SK-N-SH treated with all-trans-retinoic acid at 6 μM for 48 hours (cell line): Measurements from ENCODE around the gene MFNG.
"Not testable (repeated sequence)": the region's sequence is repeated elsewhere in the genome, so short reads cannot be mapped to it uniquely, and the experiment has no call there.

Experiments
- ATAC-seq: fragments of 200-7000 bp; cut with Tn5 transposase; 3 replicates; pipeline ENCODE4 v1.9.1; 2020; ENCODE audit warnings: mild to moderate bottlenecking, moderate library complexity
- BACH2 ChIP-seq: fragments of 250-450 bp; sonication (Bioruptor Pico); IDR thresholded peaks from 2 replicates; pipeline ENCODE4 v1.9.0; 2021; ENCODE audit warnings: mild to moderate bottlenecking, borderline replicate concordance
- ESRRG ChIP-seq: fragments of 250-450 bp; sonication (Bioruptor Pico); IDR thresholded peaks from 2 replicates; pipeline ENCODE4 v1.6.1; 2021; ENCODE audit warnings: mild to moderate bottlenecking
- GLIS3 ChIP-seq: fragments of 250-450 bp; sonication (Bioruptor Pico); IDR thresholded peaks from 2 replicates; pipeline ENCODE4 v1.5.0; 2020; ENCODE audit warnings: mild to moderate bottlenecking, moderate library complexity
- ISL1 ChIP-seq: fragments of 250-450 bp; sonication (Bioruptor Pico); IDR thresholded peaks from 2 replicates; pipeline ENCODE4 v2.1.2; 2022; ENCODE audit warnings: mild to moderate bottlenecking, moderate library complexity
- OSR1 ChIP-seq: fragments of 250-450 bp; sonication (Bioruptor Pico); IDR thresholded peaks from 2 replicates; pipeline ENCODE4 v1.8.0; 2022; ENCODE audit warnings: moderate library complexity, mild to moderate bottlenecking, inconsistent platforms
- PATZ1 ChIP-seq: fragments of 250-450 bp; sonication (Bioruptor Pico); IDR thresholded peaks from 2 replicates; pipeline ENCODE4 v1.8.0; 2020; ENCODE audit warnings: mild to moderate bottlenecking, moderate library complexity, borderline replicate concordance
- PPARA ChIP-seq: fragments of 250-450 bp; sonication (Bioruptor Pico); IDR thresholded peaks from 2 replicates; pipeline ENCODE4 v1.5.0; 2020; ENCODE audit warnings: mild to moderate bottlenecking, borderline replicate concordance
- RARB ChIP-seq: fragments of 250-450 bp; sonication (Bioruptor Pico); IDR thresholded peaks from 2 replicates; pipeline ENCODE4 v1.8.0; 2021; ENCODE audit warnings: mild to moderate bottlenecking, moderate library complexity
- SNAI2 ChIP-seq: fragments of 250-450 bp; sonication (Bioruptor Pico); IDR thresholded peaks from 2 replicates; pipeline ENCODE4 v1.5.0; 2020; ENCODE audit warnings: mild to moderate bottlenecking, moderate library complexity
- TCF4 ChIP-seq: fragments of 250-450 bp; sonication (Bioruptor Pico); IDR thresholded peaks from 2 replicates; pipeline ENCODE4 v1.8.0; 2021; ENCODE audit warnings: mild to moderate bottlenecking, moderate library complexity, borderline replicate concordance
- ZC3H10 ChIP-seq: fragments of 250-450 bp; sonication (Bioruptor Pico); IDR thresholded peaks from 2 replicates; pipeline ENCODE4 v1.5.1; 2021; ENCODE audit warnings: mild to moderate bottlenecking, moderate library complexity
- ZFP3 ChIP-seq: fragments of 250-450 bp; sonication (Bioruptor Pico); IDR thresholded peaks from 2 replicates; pipeline ENCODE4 v1.5.0; 2020; ENCODE audit warnings: mild to moderate bottlenecking, moderate library complexity
- ZFP30 ChIP-seq: fragments of 450-650 bp; formaldehyde crosslinking; IDR thresholded peaks from 2 replicates; pipeline ENCODE4 v1.5.0; 2022; ENCODE audit warnings: mild to moderate bottlenecking, moderate library complexity
- ZNF565 ChIP-seq: fragments of 450-650 bp; formaldehyde crosslinking; conservative IDR thresholded peaks from 2 replicates; pipeline ENCODE4 v1.5.0; 2020; ENCODE audit warnings: low read depth, mild to moderate bottlenecking, moderate library complexity
- ZNF70 ChIP-seq: fragments of 450-650 bp; formaldehyde crosslinking; IDR thresholded peaks from 2 replicates; pipeline ENCODE4 v1.5.0; 2020; ENCODE audit warnings: mild to moderate bottlenecking, moderate library complexity
- ZNF8 ChIP-seq: fragments of 450-650 bp; formaldehyde crosslinking; IDR thresholded peaks from 2 replicates; pipeline ENCODE4 v1.5.0; 2020; ENCODE audit warnings: mild to moderate bottlenecking, moderate library complexity
- TF ChIP-seq, protein P1 (sequence below): fragments of 250-450 bp; sonication (Bioruptor Pico); IDR thresholded peaks from 2 replicates; pipeline ENCODE4 v1.8.0; 2021; ENCODE audit warnings: low read depth, mild to moderate bottlenecking, moderate library complexity, borderline replicate concordance
- TF ChIP-seq, protein P2 (sequence below): fragments of 250-450 bp; sonication (Bioruptor Pico); IDR thresholded peaks from 2 replicates; pipeline ENCODE4 v1.5.1; 2020; ENCODE audit warnings: low read depth, mild to moderate bottlenecking, moderate library complexity
- TF ChIP-seq, protein P3 (sequence below): fragments of 250-450 bp; sonication (Bioruptor Pico); IDR thresholded peaks from 2 replicates; pipeline ENCODE4 v1.5.1; 2021; ENCODE audit warnings: mild to moderate bottlenecking, moderate library complexity

Gene MFNG

DNA sequence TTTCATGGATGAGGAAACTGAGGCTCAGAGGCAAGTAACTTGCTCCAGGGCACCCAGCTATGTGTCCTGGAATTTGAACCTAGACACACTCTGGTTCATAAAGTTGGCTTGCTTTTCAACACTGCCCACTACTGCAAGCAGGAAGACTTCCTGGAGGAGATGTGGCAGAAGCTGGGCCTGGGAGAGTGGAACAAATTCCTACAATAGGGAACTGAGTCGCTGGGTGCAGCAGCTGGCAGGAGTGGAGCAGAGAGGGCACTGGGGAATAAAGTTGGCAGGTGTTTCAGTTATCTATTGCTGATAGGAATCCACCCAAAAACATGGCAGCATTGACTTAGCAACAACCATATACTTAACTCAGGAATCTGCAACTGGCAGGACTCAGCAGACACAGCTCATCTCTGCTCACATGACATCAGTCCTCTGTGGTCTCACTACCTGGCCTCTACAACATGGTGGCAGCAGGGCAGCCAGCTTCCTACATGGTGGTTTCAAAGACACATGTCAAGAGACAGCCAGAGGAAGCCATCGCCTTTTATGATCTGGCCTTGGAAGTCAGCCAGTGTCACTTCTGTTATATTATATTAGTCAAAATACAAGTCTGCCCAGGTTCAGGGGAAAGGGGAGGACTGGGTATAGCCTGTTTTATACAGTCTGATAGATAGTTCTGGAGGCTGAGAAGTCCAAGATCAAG lies 43.6 kb upstream of the MFNG start:
- no peak for ATAC-seq
- no peak; the same call in 1 of the 2 replicates for TF ChIP-seq ZNF70 (CRISPR knock-in tag)
- no peak for TF ChIP-seq ZNF8 (CRISPR knock-in tag)
- TF ChIP-seq, protein P1, sequence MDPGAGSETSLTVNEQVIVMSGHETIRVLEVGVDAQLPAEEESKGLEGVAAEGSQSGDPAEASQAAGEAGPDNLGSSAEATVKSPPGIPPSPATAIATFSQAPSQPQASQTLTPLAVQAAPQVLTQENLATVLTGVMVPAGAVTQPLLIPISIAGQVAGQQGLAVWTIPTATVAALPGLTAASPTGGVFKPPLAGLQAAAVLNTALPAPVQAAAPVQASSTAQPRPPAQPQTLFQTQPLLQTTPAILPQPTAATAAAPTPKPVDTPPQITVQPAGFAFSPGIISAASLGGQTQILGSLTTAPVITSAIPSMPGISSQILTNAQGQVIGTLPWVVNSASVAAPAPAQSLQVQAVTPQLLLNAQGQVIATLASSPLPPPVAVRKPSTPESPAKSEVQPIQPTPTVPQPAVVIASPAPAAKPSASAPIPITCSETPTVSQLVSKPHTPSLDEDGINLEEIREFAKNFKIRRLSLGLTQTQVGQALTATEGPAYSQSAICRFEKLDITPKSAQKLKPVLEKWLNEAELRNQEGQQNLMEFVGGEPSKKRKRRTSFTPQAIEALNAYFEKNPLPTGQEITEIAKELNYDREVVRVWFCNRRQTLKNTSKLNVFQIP (CRISPR knock-in tag): no peak
- TF ChIP-seq BACH2 (CRISPR knock-in tag): no peak
- TF ChIP-seq SNAI2: no peak

DNA sequence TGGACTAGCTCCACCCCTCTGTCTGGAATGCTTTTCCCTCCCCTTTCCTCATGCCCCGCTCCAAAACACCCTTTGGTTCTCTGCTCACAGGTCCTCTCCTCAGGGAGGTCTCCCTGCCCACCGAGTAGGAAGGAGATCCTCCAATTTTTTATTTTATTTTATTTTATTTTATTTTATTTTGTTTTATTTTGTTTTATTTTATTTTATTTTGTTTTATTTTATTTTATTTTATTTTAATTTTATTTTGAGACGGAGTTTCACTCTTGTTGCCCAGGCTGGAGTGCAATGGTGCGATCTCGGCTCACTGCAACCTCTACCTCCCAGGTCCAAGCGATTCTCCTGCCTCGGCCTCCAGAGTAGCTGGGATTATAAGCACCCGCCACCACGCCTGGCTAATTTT lies 41.8 kb upstream of the MFNG start:
- ATAC-seq: not testable (repeated sequence)

DNA sequence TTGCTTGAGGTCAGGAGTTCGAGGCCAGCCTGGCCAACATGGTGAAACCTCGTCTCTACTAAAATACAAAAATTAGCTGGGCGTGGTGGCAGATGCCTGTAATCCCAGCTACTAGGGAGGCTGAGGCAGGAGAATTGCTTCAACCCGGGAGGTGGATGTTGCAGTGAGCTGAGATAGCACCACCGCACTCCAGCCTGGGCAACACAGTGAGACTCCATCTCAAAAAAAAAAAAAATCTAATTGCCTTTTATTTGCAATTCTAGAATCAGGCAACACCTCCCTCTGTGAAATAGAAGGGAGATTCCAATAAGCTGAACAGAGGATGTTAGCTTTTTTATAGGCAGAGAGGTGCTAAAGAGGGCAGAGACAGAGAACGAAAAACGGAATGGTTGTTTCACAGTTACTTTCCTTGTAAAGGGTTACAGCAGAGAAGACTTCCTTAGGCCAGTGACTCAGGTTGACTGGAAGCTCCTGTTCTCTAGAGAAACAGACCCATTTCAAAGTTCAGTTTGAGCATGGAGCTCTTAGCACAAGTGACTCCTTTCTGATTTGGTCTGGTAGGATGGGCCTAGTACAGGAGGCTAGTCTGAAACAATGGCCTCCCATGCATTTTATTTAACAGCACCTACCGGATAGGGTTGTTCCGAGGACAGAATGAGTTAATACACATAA lies 41.0 kb upstream of the MFNG start:
- not testable (repeated sequence) for ATAC-seq

DNA sequence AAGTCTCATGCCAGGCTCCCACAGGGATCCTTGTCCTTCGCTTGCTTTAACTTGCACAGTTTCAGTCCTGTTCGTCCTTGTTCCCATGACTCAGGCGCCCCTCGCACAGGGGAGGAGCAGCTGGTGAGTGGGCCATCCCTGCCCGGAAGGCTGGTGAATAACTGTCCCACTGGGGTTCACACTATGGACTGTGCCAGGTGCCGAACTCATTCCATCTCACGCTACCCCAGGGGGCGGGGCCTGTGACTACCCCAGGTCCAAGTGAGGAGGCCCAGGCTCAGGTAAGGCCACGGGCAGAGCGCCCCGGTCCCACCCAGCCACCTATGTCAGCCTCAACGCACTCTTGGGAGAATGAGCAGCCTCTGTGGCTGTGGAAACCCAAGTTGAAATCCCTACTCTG lies 40.2 kb upstream of the MFNG start:
- ATAC-seq: no peak; the same call in 2 of the 3 replicates
- TF ChIP-seq TCF4 (CRISPR knock-in tag) (no peak), BACH2 (CRISPR knock-in tag) (no peak), ZFP3 (CRISPR knock-in tag) (no peak), ESRRG (no peak), ISL1 (CRISPR knock-in tag) (no peak), PPARA (CRISPR knock-in tag) (no peak), RARB (CRISPR knock-in tag) (no peak), OSR1 (no peak), ZNF565 (no peak), GLIS3 (CRISPR knock-in tag) (no peak), ZNF8 (CRISPR knock-in tag) (no peak), ZFP30 (CRISPR knock-in tag) (no peak), ZC3H10 (CRISPR knock-in tag) (no peak), PATZ1 (CRISPR knock-in tag) (no peak)
- TF ChIP-seq, protein P1 (CRISPR knock-in tag): no peak
- TF ChIP-seq, protein P2, sequence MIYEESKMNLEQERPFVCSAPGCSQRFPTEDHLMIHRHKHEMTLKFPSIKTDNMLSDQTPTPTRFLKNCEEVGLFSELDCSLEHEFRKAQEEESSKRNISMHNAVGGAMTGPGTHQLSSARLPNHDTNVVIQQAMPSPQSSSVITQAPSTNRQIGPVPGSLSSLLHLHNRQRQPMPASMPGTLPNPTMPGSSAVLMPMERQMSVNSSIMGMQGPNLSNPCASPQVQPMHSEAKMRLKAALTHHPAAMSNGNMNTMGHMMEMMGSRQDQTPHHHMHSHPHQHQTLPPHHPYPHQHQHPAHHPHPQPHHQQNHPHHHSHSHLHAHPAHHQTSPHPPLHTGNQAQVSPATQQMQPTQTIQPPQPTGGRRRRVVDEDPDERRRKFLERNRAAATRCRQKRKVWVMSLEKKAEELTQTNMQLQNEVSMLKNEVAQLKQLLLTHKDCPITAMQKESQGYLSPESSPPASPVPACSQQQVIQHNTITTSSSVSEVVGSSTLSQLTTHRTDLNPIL (CRISPR knock-in tag): no peak
- TF ChIP-seq, protein P3, sequence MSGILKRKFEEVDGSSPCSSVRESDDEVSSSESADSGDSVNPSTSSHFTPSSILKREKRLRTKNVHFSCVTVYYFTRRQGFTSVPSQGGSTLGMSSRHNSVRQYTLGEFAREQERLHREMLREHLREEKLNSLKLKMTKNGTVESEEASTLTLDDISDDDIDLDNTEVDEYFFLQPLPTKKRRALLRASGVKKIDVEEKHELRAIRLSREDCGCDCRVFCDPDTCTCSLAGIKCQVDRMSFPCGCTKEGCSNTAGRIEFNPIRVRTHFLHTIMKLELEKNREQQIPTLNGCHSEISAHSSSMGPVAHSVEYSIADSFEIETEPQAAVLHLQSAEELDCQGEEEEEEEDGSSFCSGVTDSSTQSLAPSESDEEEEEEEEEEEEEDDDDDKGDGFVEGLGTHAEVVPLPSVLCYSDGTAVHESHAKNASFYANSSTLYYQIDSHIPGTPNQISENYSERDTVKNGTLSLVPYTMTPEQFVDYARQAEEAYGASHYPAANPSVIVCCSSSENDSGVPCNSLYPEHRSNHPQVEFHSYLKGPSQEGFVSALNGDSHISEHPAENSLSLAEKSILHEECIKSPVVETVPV (CRISPR knock-in tag): no peak
